ENCODE data around the gene ATG101.
A peak's percentile ranks its signal among the peaks of the same experiment; 100 is the strongest.
"Not testable (repeated sequence)": the region's sequence is repeated elsewhere in the genome, so short reads cannot be mapped to it uniquely, and the experiment has no call there.

ATG101 gene

DNA sequence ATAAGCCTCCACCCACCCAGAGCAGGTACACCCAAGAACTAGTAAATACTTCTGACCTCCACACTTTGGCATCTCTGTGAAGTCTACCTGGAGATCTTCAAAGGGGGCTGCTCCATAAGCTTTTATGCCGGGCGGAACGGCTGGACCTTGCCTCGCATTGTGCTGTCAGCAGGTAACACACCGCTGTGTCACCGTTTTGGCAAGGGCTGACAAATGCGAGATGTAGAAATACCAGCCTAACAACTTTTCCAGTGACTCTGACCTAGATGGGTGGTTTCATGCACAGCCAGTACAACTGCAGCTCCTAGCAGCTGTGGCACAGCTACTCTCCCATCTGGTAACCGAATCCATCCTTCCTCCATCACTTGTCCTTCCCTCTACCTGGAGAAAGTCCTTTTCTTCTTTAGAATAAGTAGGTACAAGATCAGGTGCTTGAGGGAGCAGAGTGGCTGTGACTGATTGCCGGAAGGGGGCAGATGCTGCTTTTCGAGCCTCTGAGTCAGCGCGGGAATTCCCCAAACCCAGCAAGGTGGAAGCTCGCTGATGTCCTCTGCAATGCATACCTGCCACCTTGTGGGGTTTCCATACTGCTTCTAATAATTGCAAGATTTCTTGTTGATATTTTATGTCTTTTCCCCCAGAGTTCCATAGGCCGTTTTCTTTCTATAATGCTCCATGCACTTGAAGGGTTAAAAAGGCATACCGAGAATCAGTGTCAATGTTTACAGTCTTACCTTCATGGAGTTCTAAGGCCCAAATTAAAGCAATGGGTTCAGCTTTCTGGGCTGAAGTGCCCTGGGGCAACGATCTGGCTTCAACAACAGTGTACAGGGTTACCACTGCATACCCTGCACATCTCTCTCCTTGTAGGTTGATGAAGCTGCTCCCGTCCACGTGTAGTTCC lies 46.7 kb downstream of the ATG101 start:
- not testable (repeated sequence) for DNase-seq

GRCh38 chr12:52117806-52118475 lies 48.2 kb downstream of the ATG101 start:
- DNase-seq: not testable (repeated sequence)

- DNase-seq: no peak
Measured at GRCh38 chr12:52119398-52120254, 49.8 kb downstream of the ATG101 start.

GRCh38 chr12:52120951-52121823 lies 51.4 kb downstream of the ATG101 start:
- no peak for DNase-seq

GRCh38 chr12:52121824-52122539 lies 52.2 kb downstream of the ATG101 start:
- peak; percentile 44 for DNase-seq

- no peak for DNase-seq
Measured at GRCh38 chr12:52122540-52122871, 52.7 kb downstream of the ATG101 start.

DNA sequence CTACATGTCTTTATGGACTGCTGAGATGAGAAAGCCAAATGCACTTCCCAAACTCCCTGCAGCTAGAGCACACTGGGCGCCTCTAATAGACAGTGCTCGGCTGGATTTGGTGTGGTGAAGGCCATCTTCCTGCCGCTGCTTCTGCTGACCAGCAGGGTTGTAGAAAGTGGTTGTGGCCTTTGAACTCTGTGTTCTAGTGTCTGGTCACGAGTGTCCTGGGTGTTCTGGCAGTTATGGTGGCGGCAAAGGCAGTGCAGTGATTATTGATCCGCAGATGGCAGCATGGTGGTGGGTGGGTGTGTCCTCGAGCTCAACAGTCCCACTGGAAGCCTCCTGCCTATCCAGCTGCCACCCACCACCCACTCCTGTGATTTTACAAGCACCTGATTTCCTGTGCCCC lies 53.1 kb downstream of the ATG101 start:
- DNase-seq: no peak

DNA sequence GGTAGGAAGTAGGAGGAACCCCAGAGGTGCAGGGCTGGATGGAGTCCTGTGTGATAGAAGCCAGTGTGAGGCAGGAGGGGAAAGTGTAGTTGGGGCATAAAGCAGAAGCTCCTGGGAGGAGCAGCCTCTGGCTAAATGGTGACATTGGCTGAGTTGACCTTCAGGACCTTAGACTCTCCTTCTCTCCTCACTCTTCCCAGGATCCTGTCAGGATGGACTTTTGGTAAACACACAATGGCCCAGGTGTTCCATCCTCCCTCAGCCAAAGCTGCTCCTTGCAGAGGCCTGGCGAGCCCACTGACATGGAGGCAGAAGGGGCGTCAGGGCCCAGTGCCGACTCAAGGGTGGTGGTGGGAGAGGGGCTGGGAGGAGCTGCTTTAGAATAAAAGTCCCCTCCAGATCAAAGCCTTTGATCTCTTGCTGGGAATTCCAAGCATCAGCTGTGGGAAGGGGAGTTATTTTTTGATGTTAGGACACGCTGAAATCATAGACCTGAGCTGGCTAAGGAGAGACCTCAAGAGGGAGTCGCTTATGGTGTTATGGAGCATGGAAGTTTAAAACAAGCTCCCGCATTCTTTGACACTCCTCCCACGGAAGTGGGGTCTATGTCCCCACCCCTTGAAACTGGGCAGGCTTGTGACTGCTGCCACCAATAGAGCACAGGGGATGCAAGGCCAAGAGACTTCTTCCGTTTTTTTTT lies 53.9 kb downstream of the ATG101 start:
- no peak for DNase-seq

DNA sequence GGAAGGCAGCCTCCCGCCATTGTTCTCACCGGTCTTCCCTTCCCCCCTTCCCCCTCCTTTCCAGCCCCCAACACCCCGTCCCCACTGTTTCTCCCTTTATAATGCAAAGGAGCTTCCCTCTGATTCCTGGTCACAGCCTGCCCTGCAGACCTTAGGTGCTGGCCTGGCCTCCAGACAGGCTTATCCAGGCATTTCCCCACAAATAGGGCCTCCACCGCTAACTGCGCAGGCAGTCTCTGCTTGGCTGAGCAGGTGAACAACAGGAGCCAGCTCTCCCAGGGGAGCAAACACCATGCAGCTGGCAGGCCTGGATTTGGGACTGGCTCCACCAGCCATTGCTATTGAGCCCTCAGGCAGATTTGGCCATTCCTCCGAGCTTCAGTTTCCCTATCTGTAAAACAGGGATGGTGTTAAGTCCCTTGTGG lies 55.7 kb downstream of the ATG101 start:
- DNase-seq: no peak

DNA sequence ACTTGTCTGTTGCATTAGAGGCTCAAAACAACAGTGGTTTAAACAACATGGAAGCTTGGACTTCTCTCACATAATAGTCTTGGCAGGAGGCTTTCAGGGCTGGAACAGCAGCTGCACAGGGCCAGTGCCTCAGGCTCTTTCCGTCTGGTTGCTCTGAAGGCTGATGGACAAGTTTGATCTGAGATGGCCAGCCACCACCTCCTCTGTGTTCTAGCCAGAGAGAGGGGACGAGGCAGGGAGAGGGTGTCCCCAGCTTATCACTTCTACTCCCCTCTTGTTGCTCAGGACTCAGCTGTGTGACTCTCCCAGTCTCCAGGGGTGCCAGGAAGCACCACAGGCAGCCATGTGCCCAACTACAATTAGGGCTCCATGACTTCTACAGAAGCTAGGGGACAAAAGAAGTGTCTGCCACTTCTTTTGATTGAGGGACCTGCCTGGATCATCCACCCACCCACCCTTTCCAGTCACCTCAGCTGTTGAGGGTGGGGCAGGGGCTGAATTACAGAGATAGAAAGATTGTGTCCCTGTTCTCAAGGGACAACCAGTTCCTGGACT lies 56.3 kb downstream of the ATG101 start:
- no peak for DNase-seq
